HG02610 (cell line): ENCODE measurements around the gene CXCR6.
"Not testable (repeated sequence)": the region's sequence is repeated elsewhere in the genome, so short reads cannot be mapped to it uniquely, and the experiment has no call there.

ENCODE experiments used
- ATAC-seq: cut with Tn5 transposase; IDR thresholded peaks from one replicate; pipeline ENCODE4 v1.9.1; 2021; ENCODE audit warnings: mild to moderate bottlenecking, moderate library complexity; ENCODE audit not compliant: unreplicated experiment

The CXCR6 gene

DNA sequence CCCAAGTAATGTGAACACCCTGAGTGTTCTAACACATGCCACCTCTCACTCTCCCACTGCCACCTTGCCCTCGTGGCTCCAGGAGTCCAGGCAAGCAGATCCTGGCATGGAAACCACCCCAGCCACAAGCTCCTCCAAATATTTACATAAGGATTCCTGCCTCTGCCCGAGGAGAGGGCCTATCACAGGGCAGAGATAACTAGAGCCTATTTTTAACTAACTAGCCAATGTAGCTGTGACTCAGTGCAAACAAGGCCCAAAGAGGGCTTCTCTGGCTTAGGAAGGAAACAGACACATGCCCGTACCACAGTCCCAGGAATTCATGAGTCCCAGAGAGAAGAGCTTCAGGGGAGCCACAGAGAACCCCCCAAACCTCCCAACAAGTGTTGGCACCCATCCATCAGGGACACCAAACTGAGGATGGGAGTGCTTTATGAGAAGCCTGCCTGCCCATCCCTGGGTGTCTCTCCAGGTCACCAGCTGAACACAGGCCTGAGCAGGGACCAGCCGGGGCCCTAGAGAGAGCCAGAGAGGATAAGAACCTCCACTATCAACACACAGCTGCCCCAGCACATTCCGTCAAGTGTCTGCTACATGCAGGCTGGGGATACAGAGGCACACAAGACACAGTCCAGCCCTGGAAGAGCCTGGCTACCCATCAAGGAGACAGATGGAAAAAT lies 43.2 kb downstream of the CXCR6 start:
- no peak for ATAC-seq

DNA sequence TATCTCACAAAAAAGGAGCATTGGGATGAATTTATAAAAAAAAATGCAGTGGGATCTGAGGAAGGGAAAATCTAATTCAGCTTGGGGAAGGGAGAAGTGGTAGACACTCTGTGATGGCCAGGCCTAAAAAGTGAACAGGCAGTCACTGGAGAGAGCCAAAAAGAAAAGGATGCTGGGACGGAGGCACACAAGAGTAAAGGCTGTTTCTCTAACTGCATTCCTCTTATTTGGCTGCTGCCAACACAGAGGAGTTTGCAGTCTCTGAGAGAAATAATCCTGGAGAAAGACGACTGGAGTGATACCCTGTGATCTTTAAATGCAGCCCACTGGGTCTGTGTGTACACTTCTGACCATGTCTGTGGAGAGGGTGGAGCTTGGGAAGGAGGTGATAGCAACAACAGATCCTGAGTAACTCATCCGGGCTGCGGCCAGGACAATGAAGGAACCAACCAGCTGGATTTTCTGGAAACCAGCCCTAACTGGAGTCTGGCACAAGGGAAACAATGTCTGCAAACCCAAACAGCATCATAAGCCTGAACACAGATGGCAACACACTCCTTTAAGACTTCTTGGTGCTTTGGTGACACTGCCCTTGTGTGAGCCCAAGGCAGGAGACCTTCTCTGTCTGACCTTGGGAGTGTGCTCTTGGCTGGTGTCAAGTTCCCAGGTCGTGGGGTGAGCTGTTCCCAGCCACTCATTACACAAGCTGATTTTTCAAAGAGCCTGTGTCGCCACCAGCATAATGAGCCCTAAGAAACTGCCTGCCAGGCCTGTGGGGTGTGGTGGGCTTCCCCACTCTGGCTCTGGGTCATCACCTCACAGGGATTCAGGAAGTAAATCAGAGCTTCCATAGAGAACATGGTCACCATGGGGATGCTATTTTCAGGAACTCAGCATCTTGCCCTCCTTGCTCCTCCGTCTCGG lies 44.4 kb downstream of the CXCR6 start:
- ATAC-seq: no peak

DNA sequence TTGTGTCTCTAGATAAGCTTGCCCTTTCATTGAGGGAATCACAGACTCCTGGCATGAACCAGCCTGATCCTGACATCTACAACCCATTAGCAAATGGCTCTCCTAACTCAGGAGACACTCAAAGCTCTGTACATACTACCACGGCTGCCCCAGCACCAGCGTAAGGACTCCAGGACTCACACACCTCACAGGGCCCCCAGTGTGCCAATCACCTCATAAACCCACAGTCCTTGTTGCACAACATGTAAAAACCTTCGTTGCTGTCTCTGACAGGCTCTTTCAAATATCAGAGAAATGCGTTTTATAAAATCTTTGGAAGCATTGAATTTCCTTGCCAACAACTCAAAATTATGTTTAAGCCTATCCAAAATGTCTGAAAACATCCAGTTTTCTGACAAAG lies 45.1 kb downstream of the CXCR6 start:
- ATAC-seq: no peak

DNA sequence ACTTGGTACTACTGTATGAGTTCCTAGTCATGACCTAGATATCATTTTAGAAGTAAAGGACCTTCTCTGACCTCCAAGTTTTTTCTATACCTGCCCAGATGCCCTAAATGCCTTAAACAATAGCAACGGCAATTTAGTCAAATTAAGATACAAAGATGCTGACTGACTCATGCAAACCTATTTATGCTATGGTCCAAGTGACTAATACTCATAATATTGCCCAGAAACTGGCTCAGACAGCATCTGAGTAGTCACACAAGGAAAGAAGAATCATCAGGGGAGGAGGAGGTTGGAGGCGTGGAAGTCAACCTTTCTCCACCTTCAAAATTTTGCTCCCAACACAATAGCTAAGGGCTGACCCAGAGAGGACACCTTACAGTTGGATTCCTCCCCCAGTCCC lies 45.5 kb downstream of the CXCR6 start:
- ATAC-seq: no peak

DNA sequence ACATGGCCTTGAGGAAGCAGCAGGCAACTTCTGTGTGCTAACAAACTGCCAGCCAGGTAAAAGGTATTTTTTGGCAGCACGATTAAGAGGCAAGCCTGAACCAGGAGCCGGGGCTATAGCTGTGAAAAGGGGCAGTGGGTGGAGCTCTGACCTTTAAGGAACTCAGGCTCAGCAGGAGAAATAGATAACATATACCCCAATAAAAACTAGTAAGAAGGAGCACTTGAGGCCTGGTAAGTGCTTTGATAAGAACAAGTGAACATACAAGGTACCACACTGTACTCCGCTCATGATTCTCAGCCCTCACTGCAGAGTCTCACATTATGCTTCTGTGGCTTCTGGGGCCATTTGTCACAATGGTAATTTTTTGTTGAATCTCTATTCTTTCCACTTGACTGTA lies 46.9 kb downstream of the CXCR6 start:
- no peak for ATAC-seq

DNA sequence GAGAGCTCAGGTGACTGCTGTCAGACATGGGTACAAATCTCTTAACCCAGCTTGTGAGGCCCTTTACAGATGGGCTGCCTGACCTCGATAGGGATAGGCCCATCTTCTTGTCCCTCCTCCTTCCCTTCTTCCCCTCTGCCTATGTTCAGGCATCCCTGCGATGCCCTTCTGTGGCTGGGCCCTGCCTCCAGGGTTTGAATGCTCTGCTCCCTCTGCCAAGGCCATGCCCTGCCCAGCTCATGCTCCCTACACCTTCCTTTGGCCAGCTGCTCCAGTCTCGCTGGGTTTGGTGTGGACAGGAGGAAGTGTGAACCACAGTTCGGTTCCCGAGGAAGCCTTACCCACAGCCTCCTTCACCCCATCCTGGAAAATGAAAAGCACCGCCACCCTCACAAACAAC lies 48.1 kb downstream of the CXCR6 start:
- ATAC-seq: no peak

DNA sequence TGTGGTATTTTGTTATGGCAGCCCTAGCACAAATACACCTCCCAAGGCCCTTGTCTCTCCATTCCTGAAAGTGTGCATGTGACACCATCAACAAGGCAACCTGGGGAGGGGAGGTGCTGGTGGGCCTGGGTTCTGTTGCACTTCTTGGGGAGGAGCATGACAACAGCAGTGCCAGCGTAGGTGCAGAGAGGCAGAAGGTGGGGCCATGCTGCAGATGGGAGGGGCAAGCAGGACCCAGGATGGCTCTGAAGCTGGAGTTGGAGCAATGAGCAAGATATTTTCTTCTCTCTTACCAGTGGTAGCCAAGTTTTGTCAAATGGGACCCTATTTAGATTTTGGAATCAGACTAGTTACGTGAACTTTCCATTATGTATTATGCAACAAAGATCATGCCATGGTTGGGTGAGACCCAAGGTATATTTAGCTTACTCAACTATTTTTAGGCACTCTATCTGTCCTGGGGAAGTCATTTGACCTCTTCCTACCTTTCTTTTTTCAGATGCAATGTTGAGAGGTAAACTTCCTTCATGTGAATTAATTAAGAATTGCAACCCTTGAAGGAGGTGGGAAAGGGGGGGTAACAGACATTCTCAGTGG lies 49.0 kb downstream of the CXCR6 start:
- no peak for ATAC-seq

DNA sequence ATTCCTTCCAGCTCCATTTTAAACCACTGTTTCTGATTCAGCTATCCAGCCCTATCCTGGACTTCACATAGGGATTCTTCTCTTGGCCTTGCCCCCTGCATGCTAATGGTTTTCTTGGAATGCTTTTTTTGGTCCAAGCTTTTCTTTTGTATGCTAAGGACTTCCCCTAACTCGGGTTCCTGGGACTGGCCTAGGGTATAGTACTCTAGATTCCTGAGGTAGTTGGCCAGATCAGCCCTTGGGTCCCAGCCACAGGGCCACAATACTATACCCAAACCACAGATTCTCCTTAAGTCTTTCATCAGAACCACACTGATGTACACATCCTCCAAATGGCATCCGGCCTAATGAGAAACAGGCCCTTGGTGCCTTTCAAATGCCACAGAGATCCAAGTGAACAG lies 49.6 kb downstream of the CXCR6 start:
- ATAC-seq: no peak

DNA sequence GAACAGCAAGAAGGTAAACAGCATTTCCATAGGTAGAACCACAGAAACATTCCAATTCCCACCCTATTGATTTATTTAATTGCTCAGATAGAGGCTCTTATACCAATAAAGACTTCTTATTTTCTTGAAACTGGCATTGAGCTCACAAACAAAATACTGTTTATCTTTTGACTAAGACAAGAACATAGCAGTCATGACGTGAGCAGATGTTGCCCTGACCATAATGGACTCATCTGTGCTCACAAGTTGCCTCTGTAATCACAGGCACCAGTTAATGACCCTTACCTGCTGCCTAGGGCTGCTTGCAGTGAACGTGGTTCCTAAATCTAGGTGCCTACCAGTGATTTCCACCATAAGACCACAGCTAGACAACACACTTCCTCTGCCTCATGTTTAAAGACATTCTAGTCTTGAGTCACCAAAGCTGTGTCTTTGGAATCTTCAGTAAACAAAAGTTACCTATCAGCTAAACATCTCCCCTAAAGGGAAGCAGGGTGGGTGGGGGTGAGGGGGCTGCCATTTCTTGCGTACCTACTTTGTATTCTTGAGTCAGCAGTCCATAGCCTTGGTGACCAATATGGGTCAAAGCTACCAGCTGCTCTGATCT lies 50.3 kb downstream of the CXCR6 start:
- no peak for ATAC-seq

DNA sequence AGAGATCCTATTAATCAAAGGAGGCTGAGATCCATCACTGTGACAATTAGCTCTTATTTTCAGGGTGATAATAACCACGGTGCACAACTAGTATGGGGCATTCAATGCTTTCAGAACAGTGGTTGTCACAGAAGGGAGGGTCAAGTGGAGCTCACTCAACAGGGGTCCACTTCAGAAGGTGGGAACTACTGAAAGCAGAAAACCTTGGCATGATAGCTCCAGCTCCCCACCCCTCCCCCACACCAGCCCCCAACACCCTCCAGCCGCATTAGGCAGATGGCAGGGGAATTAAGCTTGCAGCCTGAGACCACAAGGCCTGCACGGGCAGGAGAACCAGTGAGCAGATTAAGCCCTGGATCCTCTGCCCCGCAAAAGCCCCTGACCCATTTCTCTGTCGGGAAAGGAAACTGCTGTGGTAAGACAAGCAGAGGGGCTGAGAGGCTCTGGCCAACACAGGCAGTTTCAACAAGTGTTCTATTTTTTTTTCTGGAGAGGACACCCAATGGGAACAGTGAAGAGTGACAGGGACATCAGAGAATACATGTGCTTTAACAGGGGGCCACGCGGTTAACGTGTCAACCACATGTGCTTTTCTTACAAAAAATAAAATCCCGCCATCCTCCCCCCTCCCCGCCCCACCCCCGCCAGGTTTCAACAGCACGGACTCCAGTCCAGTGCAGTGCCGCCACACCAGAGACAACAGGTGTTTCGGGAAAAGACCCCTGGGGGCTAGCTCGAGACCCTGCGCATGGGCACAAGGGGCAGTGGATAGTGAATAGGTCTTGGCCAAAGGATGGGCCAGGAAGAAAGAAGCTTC lies 51.4 kb downstream of the CXCR6 start:
- no peak for ATAC-seq

DNA sequence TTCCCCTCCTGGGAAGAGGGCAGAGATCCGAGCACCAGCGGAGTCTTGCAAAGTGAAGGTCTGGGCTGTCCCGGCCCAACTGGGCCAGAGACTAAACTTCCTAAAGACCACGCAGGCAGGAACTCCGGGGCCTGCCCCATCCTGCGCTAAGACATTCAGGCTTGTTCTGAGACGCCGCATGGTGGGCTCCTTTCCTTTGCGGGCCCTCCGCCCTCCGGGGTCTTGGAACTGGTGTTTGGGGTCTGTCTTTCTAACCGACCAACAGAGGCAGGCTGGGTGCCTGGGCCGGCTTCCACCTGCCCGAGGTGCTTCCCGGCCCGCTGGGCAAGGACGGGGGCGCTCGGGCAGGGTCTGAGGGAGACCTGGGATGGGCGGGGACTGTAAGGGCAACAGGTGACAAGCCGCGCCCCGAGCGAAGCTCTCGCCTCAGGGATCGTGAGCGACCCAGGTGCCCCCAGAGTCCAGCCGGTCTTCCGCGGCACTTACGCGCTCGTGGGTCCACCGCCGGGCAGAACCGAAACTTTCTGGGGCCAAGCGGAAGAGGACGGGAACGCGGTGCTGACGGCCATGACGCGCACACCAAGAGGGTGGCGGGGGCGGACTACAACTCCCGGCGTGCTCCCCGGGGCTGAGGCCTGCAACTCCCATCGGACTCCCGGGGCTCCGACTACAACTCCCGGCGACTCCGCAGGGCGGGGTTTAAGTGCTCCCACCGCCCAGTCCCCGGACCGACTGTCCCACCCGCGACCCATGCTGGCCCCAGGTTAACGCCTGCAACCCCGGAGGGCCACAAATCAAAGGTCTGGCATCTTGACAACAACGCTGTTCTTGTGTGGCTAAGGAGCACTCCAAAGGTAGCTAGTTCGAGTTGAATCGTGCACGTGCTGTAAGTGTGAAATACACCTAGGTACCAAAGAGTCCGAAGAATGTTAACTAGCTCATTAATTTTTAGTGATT lies 52.2 kb downstream of the CXCR6 start, which contains the start of gene FYCO1:
FYCO1 (minus strand) TSS at position 589 of the 957 bp plus-strand sequence. CDS start 10,914 bp downstream, outside the sequence.
- ATAC-seq: peak; percentile 88

DNA sequence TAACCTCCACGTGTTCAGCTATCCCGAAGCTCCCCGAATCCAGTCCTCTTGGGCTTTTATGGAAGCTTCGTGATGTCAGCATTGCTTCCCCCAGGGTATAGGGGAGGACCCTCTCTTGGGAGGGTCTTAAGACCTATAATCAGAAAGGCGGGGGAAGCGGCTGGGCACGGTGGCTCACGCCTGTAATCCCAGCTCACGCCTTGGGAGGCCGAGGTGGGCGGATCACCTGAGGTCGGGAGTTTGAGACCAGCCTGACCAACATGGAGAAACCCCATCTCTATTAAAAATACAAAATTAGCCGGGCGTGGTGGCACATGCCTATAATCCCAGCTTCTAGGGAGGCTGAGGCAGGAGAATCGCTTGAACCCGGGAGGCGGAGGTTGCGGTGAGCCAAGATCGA lies 54.2 kb downstream of the CXCR6 start:
- ATAC-seq: not testable (repeated sequence)

DNA sequence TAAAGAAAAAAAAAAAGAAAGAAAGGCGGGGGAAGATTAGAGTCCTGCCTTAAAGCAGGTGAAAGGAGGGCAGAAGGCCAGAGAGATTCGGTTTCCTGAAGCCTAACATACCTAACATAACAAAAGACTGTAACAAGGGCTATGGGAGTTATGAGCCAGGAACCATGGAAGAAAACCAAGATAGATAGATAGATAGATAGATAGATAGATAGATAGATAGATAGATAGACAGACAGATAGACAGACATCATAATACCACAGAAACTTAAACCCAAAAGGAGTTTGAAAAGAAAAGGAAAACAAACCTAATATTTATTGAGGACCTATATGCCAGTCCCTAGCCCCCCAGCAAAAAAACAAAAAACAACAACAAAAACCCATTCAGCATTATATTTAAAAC lies 54.7 kb downstream of the CXCR6 start:
- no peak for ATAC-seq
